Coronary artery (tissue), 2 donors: ENCODE measurements around the gene FUT1.
"Not testable (repeated sequence)": the region's sequence is repeated elsewhere in the genome, so short reads cannot be mapped to it uniquely, and the experiment has no call there.

ENCODE experiments used
- DNase-seq: peaks from one replicate; pipeline ENCODE4 v3.0.0-alpha.2; 2017; ENCODE audit warnings: low spot score
- H3K27ac ChIP-seq, 2 donors: fragments of 200-600 bp; sonication (generic); one replicate each; pipeline ENCODE4 v1.5.1; 2016 to 2019
- H3K4me3 ChIP-seq: fragments of 200-600 bp; sonication (generic); 2 replicates; pipeline ENCODE4 v1.5.1; 2016; ENCODE audit warnings: mild to moderate bottlenecking, moderate library complexity
- TF ChIP-seq, protein P1 (sequence below): fragments of 200-600 bp; sonication (generic); IDR thresholded peaks from one replicate; pipeline ENCODE4 v1.5.1; 2019; ENCODE audit warnings: antibody characterized with exemption

FUT1 gene

DNA sequence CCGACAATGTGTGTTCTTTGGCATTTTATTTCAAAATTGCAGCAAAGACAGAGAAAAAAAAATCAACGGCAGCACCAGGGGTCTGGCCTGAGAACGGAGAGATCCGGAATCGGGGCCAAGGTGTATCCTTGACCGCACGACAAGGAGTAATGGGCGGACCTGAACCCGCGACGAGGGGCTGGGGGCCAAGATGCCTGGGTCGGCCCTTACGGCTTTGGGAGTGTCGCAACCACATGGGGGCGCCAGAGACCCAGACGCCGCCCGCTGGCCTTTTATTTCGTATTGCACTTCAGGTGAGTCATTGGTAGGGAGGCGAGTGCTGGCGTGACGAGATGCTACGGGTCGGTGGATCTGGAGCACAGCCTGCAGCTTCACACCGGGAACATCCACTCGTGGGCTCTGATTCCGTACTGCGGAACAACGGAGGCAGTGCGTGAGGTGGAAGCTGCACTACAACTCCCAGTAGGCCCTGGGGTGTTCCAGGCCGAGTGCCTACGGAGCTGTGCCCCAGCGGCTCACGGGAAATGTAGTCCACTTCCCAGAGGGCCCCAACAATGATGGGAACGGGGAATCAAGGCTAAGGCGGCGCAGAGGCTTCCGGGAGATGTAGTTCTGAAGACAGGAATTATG is 42.7 kb upstream of the FUT1 start:
- TF ChIP-seq, protein P1, sequence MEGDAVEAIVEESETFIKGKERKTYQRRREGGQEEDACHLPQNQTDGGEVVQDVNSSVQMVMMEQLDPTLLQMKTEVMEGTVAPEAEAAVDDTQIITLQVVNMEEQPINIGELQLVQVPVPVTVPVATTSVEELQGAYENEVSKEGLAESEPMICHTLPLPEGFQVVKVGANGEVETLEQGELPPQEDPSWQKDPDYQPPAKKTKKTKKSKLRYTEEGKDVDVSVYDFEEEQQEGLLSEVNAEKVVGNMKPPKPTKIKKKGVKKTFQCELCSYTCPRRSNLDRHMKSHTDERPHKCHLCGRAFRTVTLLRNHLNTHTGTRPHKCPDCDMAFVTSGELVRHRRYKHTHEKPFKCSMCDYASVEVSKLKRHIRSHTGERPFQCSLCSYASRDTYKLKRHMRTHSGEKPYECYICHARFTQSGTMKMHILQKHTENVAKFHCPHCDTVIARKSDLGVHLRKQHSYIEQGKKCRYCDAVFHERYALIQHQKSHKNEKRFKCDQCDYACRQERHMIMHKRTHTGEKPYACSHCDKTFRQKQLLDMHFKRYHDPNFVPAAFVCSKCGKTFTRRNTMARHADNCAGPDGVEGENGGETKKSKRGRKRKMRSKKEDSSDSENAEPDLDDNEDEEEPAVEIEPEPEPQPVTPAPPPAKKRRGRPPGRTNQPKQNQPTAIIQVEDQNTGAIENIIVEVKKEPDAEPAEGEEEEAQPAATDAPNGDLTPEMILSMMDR, result peak; percentile 97
- H3K27ac ChIP-seq, result peak overlapping the region; percentile 84 to 95
- peak overlapping the region; percentile 74 for H3K4me3 ChIP-seq
- DNase-seq, result peak; percentile 95

DNA sequence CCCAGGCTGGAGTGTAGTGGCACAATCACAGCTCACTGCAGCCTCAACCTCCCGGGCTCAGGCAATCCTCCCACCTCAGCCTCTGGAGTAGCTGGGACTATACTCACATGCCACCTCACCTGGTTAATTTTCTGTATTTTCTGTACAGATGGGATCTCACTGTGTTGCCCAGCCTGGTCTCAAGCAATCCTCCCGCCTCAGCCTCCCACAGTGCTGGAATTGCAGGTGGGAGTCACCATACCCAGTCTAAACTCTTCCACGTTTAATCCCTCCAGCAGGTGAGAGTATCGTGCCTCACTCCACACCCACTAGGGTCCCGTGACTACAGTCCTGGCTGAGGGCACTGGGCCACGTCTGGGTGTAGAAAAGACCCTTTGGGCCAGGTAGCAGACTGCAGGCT is 41.9 kb upstream of the FUT1 start:
- Histone ChIP-seq H3K4me3 (no peak overlapping the region), H3K27ac (peak overlapping the region; percentile 84 to 95)
- TF ChIP-seq, protein P1, result no peak
- no peak for DNase-seq

DNA sequence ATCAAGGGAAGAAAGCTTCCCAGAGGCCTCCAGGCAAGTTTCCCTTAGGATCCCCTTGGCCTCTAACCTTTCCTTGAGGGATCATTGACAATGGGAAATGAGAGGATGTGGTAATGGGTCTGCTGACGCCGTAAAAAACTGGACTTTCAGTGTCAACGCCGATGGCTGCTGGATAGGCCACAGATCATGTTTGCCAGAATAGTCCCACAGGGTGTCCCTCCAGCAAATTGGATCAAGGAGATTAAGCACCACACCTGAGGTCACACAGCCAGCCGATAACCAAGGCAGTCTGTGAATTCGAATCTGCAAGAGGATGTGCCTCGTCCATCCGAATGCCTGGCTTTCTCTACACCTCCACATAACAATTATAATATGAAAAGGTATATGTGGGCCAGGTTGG is 40.8 kb upstream of the FUT1 start:
- no peak for DNase-seq
- no peak overlapping the region for H3K27ac ChIP-seq
- no peak overlapping the region for H3K4me3 ChIP-seq
- TF ChIP-seq, protein P1, result no peak

DNA sequence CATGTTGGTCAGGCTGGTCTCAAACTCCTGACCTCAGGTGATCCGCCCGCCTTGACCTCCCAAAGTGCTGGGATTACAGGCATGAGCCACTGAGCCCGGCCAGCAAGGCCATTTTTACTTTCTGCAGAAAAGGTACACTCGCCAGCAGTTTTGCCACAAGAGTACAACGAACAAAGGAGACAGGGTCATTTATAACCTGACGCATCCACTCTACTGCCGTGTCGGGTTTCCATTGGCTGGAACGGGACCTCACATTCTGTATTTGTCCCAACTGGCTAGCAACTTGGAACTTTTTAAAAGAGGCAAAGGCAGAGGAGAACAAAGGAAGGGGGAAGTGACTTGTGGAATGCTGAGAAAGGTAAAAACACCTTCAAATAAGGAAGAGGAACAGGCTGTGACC is 34.9 kb upstream of the FUT1 start:
- DNase-seq, H3K27ac ChIP-seq, H3K4me3 ChIP-seq: not testable (repeated sequence)

DNA sequence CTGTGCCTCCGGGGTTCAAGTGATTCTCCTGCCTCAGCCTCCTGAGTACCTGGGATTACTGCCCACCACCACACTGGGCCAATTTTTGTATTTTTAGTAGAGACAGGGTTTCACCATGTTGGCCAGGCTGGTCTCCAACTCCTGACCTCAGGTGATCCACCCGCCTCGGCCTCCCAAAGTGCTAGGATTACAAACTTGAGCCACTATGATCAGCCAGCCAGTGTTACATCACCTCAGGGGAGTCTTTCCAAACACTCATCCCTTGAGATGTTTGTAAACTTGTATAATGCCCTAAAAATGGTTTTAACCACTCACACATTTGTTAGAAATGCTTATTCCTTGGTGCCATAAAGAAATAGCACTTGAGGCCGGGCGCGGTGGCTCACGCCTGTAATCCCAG is 34.0 kb upstream of the FUT1 start:
- not testable (repeated sequence) for H3K27ac ChIP-seq, DNase-seq, H3K4me3 ChIP-seq

DNA sequence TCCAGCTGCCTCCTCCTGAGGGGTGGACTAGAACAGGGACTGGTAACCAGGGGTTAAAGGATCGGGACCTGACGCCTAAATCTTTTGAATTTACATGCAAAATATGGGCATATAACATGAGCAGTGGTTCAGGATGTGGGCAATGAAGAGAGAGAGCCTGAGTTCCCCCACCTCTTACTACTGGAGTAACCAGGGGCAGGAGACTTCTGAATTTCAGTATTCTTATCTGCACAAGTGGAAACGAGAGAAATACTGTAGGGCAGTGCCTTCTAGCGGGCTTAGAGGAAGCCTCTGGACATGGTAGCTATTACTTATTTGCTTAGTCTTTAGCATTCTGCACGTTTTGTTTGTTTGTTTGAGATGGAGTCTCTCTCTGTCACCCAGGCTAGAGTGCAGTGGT is 32.1 kb upstream of the FUT1 start:
- H3K27ac ChIP-seq, result no peak overlapping the region
- no peak overlapping the region for H3K4me3 ChIP-seq
- no peak for DNase-seq
- TF ChIP-seq, protein P1, result no peak

DNA sequence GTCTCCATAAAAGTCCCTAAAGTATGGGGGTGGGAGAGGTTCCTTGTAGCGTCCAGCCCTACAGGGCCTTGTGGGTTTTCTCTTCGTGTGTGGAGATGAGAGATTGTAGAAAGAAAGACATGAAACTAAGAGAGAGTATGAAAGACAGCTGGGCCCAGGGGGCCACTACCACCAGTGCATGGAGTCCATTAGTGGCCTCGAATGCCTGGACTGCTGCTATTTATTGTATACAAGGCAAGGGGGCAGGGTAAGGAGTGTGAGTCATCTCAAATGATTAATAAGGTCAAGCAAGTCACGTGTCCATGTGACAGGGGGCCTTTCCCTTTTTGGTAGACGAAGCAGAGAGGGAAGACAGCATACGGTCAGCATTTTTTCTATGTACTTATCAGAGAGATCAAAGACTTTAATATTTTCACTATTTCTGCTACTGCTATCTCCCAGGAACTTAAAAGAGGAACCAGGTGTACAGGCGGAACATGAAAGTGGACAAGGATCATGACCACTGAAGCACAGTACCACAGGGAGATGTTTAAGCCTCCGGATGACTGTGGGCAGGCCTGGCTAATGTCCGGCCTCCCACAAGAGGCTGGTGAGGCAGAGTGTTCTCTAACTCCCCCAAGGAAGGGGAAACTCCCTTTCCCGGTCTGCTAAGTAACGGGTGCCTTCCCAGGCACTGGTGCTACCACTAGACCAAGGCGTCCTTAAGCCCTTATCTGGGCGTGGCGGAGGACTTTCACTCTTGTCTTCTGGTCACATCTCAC is 28.4 kb upstream of the FUT1 start:
- Histone ChIP-seq H3K27ac (peak overlapping the region in 1 of 2 donors; percentile 42), H3K4me3 (no peak overlapping the region)
- TF ChIP-seq, protein P1, result no peak
- DNase-seq, result no peak

DNA sequence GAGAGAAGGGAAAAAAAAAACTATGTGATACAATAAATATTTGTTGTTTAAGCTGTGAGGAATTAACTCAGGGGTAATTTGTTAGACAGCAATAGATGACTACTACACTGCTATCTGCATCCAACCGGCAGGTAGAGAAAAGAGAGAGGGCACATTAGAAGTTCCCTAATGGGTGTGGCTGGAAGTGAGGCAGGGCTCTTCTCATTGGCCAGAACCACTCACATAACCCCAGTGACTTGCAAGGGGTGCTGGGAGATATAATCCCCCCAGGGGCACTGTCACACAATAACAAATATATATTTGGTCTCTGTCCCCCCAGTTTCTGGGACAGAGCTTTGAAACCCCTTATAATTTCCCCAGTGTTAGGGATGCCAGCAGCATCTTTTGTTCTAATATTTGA is 27.2 kb upstream of the FUT1 start:
- Histone ChIP-seq H3K27ac (no peak overlapping the region), H3K4me3 (no peak overlapping the region)
- TF ChIP-seq, protein P1, result no peak
- no peak for DNase-seq
